Right lobe of liver (tissue), 6 donors: Measurements from ENCODE around the gene KDM4C. TPM values are rescaled to one million over a fixed set of nuclear protein-coding genes. Genes with fewer than 3 reads are reported as not detected.

Source experiments
- ATAC-seq, 4 donors: fragments of 200-7000 bp; cut with Tn5 transposase; one replicate each; pipeline ENCODE4 v1.9.1; 2020; ENCODE audit warnings: mild to moderate bottlenecking in 4 of 4, moderate library complexity in 4 of 4
- DNase-seq, 3 donors: peaks; one replicate each; pipeline ENCODE4 v3.0.0-alpha.2; 2020
- H3K27ac ChIP-seq, 3 donors: fragments of 200-600 bp; one replicate each; pipeline ENCODE4 v1.8.0; 2022
- H3K27me3 ChIP-seq, 2 donors: fragments of 200-600 bp; one replicate each; pipeline ENCODE4 v1.8.0; 2022
- H3K36me3 ChIP-seq, 4 donors: fragments of 200-600 bp; sonication (generic) in 1 of 4; one replicate each; pipeline versions ENCODE4 v1.5.1 to v1.8.0; 2017 to 2022; ENCODE audit warnings: control low read depth in 1 of 4
- H3K4me1 ChIP-seq, 4 donors: fragments of 200-600 bp; sonication (generic) in 1 of 4; one replicate each; pipeline versions ENCODE4 v1.5.1 to v1.8.0; 2017 to 2022; ENCODE audit warnings: control low read depth in 1 of 4
- H3K4me3 ChIP-seq, 3 donors: fragments of 200-600 bp; one replicate each; pipeline ENCODE4 v1.8.0; 2022
- H3K9me3 ChIP-seq, 4 donors: fragments of 200-600 bp; sonication (generic) in 1 of 4; one replicate each; pipeline versions ENCODE4 v1.5.1 to v1.8.0; 2017 to 2022; ENCODE audit warnings: control low read depth in 1 of 4
- POLR2A ChIP-seq: fragments of 450-650 bp; IDR thresholded peaks from one replicate; pipeline ENCODE4 v1.6.1; 2017; ENCODE audit warnings: antibody characterized with exemption, mild to moderate bottlenecking
- WGBS: methylation state at CpG from one replicate; pipeline ENCODE4 v1.1.6; 2018; ENCODE audit warnings: low coverage, low lambda C conversion rate; ENCODE audit not compliant: insufficient coverage; ENCODE audit errors: missing lambda C conversion rate; 5-methylcytosine and 5-hydroxymethylcytosine counted together
- intact Hi-C, 2 donors: fragments of 100-400 bp; cut with DNase I; formaldehyde crosslinking; loops; one replicate each; pipeline versions ENCODE4 v1.11.2 to v1.14.1; 2022
- total RNA-seq, 6 experiments: library from RNA; depleted of rRNA in 2 of 6; stranded (reverse); fragments of >200 nt in 2 of 6; fragmentation: NEBNext Ultra II Directional in 3 of 6; extraction: Animal tissue kit (Norgen Biotek cat#: 25700) in 3 of 6; gene quantifications; one replicate each; pipeline versions ENCODE4 v1.1.0 to v1.2.4, GENCODE V29; 2016 to 2023
- TF ChIP-seq, protein P1 (sequence below), 4 donors: fragments of 200-600 bp in 3 of 4; fragments of 450-650 bp in 1 of 4; IDR thresholded peaks; one replicate each; pipeline versions ENCODE4 v1.5.1 to v1.8.0; 2016 to 2022; ENCODE audit warnings: antibody characterized with exemption in 4 of 4, mild to moderate bottlenecking in 2 of 4
- donor health status: DM: no; HTN: yes; CAD: no.
- donor health status: DM: no; HTN: no; CAD: no.
- donor health status: DM: no; HTN: no; CAD: no.
- donor health status: DM: no; HTN: yes; CAD: no.
- donor health status: DM: no; HTN: yes; CAD: no.

KDM4C gene
- total RNA-seq, 6 experiments from 2014 or later = 14.1 to 20.9 (median 15.3) TPM

DNA sequence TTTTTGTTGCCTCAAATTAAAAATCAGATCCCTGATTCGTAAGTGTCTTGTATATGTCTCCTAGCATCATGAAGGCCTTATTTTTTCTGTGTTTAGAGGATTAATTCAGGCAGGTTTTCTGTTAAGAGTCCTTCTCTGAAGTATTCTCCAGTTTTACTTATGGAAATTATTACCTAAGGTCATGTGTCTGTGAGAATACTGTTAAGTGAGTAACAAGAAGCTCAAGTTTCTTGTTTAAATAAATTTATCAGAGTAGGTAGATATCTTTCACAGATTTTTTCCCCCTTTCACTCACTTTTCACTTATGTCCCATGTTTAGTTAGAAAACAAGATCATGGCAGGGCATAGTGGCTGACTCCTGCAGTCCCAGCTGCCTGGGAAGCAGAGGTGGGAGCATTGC lies 233.6 kb downstream of the KDM4C start:
- H3K27ac ChIP-seq = no peak overlapping the region
- H3K9me3 ChIP-seq = no peaks in the 10 kb centered on the region
- DNase-seq = no peak
- intact Hi-C loops = no loop called here
- H3K36me3 ChIP-seq = peaks cover 0 to 17% (median 6%) of the 10 kb centered on the region in 4 donors
- no peak for TF ChIP-seq POLR2A
- WGBS = 100% methylated on average over 1 of the region's 1 CpG
- no peaks in the 10 kb centered on the region for H3K27me3 ChIP-seq
- H3K4me3 ChIP-seq = no peak overlapping the region
- H3K4me1 ChIP-seq = no peaks in the 10 kb centered on the region
- no peak for ATAC-seq

DNA sequence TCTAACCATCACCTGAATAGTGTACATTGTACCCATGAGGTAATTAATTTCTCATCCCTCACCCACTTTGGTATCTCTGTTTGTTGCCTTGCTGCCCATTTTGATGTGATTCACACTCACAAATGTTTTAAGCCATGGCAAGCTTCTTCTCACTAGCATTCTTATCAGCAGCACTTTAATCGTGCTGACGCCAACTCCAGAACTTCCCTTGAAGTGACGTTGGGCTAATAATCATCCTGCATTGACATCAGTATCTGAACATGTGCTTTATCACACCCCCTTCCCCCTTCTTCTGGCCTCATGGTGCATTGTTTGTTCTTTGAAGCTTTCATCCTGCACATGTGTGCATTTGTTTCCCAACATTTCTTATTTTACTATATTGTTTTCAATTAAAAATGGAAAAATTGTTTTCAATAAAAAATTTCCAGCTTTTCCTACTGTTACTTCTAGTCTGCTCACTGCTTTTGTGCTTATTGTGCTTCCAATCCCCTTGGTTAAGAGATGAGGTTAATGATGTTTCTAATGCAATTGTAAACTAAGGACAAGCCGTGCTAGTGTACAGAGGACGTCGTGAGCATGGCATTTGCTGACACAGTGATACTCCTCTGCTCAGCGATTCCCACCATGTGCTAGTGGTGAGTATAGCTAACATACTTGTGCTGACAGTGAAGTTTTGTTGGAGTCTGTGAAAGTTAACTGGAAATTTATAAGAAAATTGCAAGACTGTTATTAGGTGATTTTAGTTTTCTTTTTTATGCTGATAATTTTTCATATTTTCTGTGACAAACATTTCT lies 238.5 kb downstream of the KDM4C start:
- 92% methylated on average over 7 of the region's 7 CpGs for WGBS
- no peak overlapping the region for H3K4me3 ChIP-seq
- no peaks in the 10 kb centered on the region for H3K4me1 ChIP-seq
- no peak for DNase-seq
- no peak for TF ChIP-seq POLR2A
- TF ChIP-seq, protein P1, sequence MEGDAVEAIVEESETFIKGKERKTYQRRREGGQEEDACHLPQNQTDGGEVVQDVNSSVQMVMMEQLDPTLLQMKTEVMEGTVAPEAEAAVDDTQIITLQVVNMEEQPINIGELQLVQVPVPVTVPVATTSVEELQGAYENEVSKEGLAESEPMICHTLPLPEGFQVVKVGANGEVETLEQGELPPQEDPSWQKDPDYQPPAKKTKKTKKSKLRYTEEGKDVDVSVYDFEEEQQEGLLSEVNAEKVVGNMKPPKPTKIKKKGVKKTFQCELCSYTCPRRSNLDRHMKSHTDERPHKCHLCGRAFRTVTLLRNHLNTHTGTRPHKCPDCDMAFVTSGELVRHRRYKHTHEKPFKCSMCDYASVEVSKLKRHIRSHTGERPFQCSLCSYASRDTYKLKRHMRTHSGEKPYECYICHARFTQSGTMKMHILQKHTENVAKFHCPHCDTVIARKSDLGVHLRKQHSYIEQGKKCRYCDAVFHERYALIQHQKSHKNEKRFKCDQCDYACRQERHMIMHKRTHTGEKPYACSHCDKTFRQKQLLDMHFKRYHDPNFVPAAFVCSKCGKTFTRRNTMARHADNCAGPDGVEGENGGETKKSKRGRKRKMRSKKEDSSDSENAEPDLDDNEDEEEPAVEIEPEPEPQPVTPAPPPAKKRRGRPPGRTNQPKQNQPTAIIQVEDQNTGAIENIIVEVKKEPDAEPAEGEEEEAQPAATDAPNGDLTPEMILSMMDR (IDR thresholded peaks at IDR 0.05) = no peak
- no peak for ATAC-seq
- peaks cover 0 to 11% (median 5%) of the 10 kb centered on the region in 4 donors for H3K36me3 ChIP-seq
- no peak overlapping the region for H3K27ac ChIP-seq
- no peaks in the 10 kb centered on the region for H3K27me3 ChIP-seq
- H3K9me3 ChIP-seq = no peaks in the 10 kb centered on the region
- intact Hi-C loops = no loop called here

DNA sequence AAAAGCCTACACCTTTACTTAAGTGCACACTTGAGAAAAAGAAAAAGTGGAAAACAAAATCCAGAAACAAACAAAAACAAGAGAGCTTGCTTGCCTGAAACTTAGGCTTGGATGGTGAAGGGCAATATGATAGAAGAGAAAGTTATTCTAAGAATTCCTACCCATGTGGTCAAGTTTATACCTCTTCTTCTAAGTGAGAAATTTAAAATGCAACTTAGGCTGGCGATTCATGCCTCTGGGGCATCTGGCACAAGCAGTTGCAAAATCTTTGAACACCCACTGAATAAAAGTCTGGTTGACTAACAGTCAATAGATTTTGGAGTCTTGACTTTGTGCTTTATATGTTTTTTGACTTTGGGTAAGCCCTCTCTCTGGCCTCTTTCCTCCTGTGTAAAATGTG lies 239.6 kb downstream of the KDM4C start:
- no peaks in the 10 kb centered on the region for H3K4me1 ChIP-seq
- H3K27me3 ChIP-seq = no peaks in the 10 kb centered on the region
- H3K9me3 ChIP-seq = no peaks in the 10 kb centered on the region
- H3K4me3 ChIP-seq = no peak overlapping the region
- intact Hi-C loops = no loop called here
- DNase-seq (no peak), ATAC-seq (no peak)
- no peak for TF ChIP-seq POLR2A
- TF ChIP-seq, protein P1 (IDR thresholded peaks at IDR 0.05) = no peak
- WGBS = 100% methylated on average over 1 of the region's 1 CpG
- H3K36me3 ChIP-seq = peaks cover 0 to 9% (median 3%) of the 10 kb centered on the region in 4 donors
- H3K27ac ChIP-seq = no peak overlapping the region

DNA sequence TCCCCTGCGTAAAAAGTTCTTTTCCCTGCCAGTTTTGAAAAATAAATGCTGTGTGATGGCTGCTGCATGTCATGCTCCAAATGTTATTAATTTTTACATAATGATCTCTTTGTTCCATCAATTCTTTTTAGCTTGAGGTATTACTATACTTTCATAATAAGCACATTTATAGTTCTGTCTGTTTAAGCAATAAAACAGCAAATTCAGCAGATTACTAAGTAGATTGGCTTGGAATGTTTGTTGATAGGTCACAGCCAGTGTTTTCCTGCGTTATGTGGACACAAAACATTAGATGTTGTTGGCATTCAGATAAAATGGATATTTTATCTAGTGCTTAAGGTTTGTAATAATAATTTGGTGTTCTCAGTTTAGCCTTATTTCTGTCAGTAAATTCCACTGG lies 242.0 kb downstream of the KDM4C start:
- WGBS = 63% methylated on average over 2 of the region's 2 CpGs
- H3K4me3 ChIP-seq = no peak overlapping the region

DNA sequence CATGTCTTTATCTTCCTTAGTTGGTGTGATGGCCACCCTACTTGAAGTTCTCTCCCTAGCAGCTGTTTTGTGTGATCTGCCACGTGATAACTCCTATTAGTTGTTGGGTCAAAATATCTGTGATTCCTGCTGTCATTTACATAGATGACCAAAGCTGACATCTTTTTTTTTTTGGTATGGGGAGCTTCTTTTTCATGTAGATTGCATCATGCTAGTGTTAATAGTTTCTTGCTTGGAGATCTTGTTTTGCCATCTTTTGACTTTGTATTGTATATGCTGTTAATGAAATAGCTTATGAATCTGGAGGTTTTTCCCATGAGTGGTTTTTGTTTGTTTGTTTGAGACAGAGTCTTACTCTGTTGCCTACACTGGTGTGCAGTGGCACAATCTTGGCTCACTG lies 243.8 kb downstream of the KDM4C start:
- intact Hi-C loops = no loop called here

More for the DNA sequence above, 242.0 kb downstream of the KDM4C start:
- no peak for DNase-seq
- intact Hi-C loops = no loop called here
- Histone ChIP-seq H3K9me3 (no peaks in the 10 kb centered on the region), H3K36me3 (peaks cover 0 to 7% (median 3%) of the 10 kb centered on the region in 4 donors), H3K27me3 (no peaks in the 10 kb centered on the region), H3K27ac (no peak overlapping the region), H3K4me1 (no peaks in the 10 kb centered on the region)
- no peak for ATAC-seq
- no peak for TF ChIP-seq POLR2A
- TF ChIP-seq, protein P1 (IDR thresholded peaks at IDR 0.05) = no peak

More for the DNA sequence above, 243.8 kb downstream of the KDM4C start:
- H3K27ac ChIP-seq = no peak overlapping the region
- WGBS = 89% methylated on average over 1 of the region's 1 CpG
- H3K27me3 ChIP-seq = no peaks in the 10 kb centered on the region
- no peak for DNase-seq
- H3K9me3 ChIP-seq = no peaks in the 10 kb centered on the region
- no peak overlapping the region for H3K4me3 ChIP-seq
- TF ChIP-seq POLR2A = no peak
- TF ChIP-seq, protein P1 (IDR thresholded peaks at IDR 0.05) = no peak
- peaks cover 0 to 3% (median 0%) of the 10 kb centered on the region in 4 donors for H3K36me3 ChIP-seq
- no peak for ATAC-seq
- H3K4me1 ChIP-seq = no peaks in the 10 kb centered on the region
